Mesenchymal stem cell (in vitro differentiated cells and primary cell): ENCODE results near the gene AAK1.

Experiments
- DNase-seq: peaks from one replicate; pipeline ENCODE4 v3.0.0-alpha.2; 2013
- H2AFZ ChIP-seq: one replicate; pipeline ENCODE4 v1.6.1; 2013; ENCODE audit warnings: low read depth, mild to moderate bottlenecking, control low read depth, inconsistent platforms, low read length, moderate library complexity
- H2AK5ac ChIP-seq: 2 replicates; pipeline ENCODE4 v1.6.1; 2013; ENCODE audit warnings: low read length, moderate library complexity, mild to moderate bottlenecking, inconsistent platforms; ENCODE audit not compliant: severe bottlenecking
- H2BK120ac ChIP-seq: one replicate; pipeline ENCODE4 v1.6.1; 2013; ENCODE audit warnings: low read depth, mild to moderate bottlenecking, inconsistent platforms, low read length, moderate library complexity
- H2BK12ac ChIP-seq, 2 experiments: one replicate each; pipeline ENCODE4 v1.6.1; 2013; ENCODE audit warnings: inconsistent platforms in 2 of 2, low read length in 2 of 2, mild to moderate bottlenecking in 2 of 2, moderate library complexity in 2 of 2, control low read depth in 1 of 2
- H2BK15ac ChIP-seq: one replicate; pipeline ENCODE4 v1.6.1; 2013; ENCODE audit warnings: mild to moderate bottlenecking, low read depth, inconsistent platforms; ENCODE audit not compliant: poor library complexity, severe bottlenecking
- H2BK5ac ChIP-seq: 2 replicates; pipeline ENCODE4 v1.6.1; 2013; ENCODE audit warnings: low read depth, mild to moderate bottlenecking, low read length, control low read depth, inconsistent platforms; ENCODE audit not compliant: poor library complexity, severe bottlenecking
- H3K14ac ChIP-seq, 2 experiments: one replicate each; pipeline ENCODE4 v1.6.1; 2013; ENCODE audit warnings: inconsistent platforms in 2 of 2, low read length in 2 of 2, control low read depth in 1 of 2, mild to moderate bottlenecking in 1 of 2, moderate library complexity in 1 of 2
- H3K18ac ChIP-seq, 2 experiments: one replicate each; pipeline ENCODE4 v1.6.1; 2013; ENCODE audit warnings: inconsistent platforms in 2 of 2, low read length in 2 of 2, control low read depth in 1 of 2, low read depth in 1 of 2, mild to moderate bottlenecking in 1 of 2
- H3K23ac ChIP-seq, 2 experiments: one replicate each; pipeline ENCODE4 v1.6.1; 2013; ENCODE audit warnings: inconsistent platforms in 2 of 2, low read length in 2 of 2, mild to moderate bottlenecking in 2 of 2, moderate library complexity in 2 of 2, control low read depth in 1 of 2
- H3K27ac ChIP-seq: 2 replicates; pipeline ENCODE4 v1.5.1; 2013; ENCODE audit warnings: mild to moderate bottlenecking, moderate library complexity, low read length, control low read depth, inconsistent platforms; ENCODE audit not compliant: poor library complexity, severe bottlenecking
- H3K27me3 ChIP-seq, 2 experiments: 2 replicates each; pipeline versions ENCODE4 v1.6.1 to v1.7.0; 2013; ENCODE audit warnings: low read length in 2 of 2, mild to moderate bottlenecking in 2 of 2, moderate library complexity in 2 of 2, control low read depth in 1 of 2, inconsistent platforms in 1 of 2; ENCODE audit not compliant: control insufficient read depth in 1 of 2, insufficient read depth in 1 of 2
- H3K36me3 ChIP-seq, 2 experiments: 2 replicates each; pipeline versions ENCODE4 v1.6.1 to v1.7.0; 2013; ENCODE audit warnings: low read length in 2 of 2, control low read depth in 1 of 2, inconsistent platforms in 1 of 2, low read depth in 1 of 2, mild to moderate bottlenecking in 1 of 2; ENCODE audit not compliant: insufficient read depth in 2 of 2, control insufficient read depth in 1 of 2
- H3K4ac ChIP-seq, 2 experiments: one replicate each; pipeline ENCODE4 v1.6.1; 2013; ENCODE audit warnings: inconsistent platforms in 2 of 2, low read length in 2 of 2, mild to moderate bottlenecking in 2 of 2, moderate library complexity in 2 of 2, control low read depth in 1 of 2, low read depth in 1 of 2
- H3K4me1 ChIP-seq: 2 replicates; pipeline ENCODE4 v1.6.1; 2013; ENCODE audit warnings: low read depth, low read length, control low read depth; ENCODE audit not compliant: control insufficient read depth, insufficient read depth
- H3K4me2 ChIP-seq: 2 replicates; pipeline ENCODE4 v1.6.1; 2013; ENCODE audit warnings: low read length, mild to moderate bottlenecking, inconsistent platforms; ENCODE audit not compliant: poor library complexity, severe bottlenecking
- H3K4me3 ChIP-seq, 2 experiments: 2 replicates each; pipeline versions ENCODE4 v1.5.1 to v1.7.0; 2013; ENCODE audit warnings: low read length in 2 of 2, mild to moderate bottlenecking in 2 of 2, control low read depth in 1 of 2, low read depth in 1 of 2; ENCODE audit not compliant: insufficient read depth in 1 of 2
- H3K79me1 ChIP-seq: replicated peaks from 2 replicates; pipeline ENCODE4 v1.6.1; 2013; ENCODE audit warnings: mild to moderate bottlenecking, control low read depth, low read length, inconsistent platforms; ENCODE audit not compliant: poor library complexity, severe bottlenecking
- H3K9ac ChIP-seq: 2 replicates; pipeline ENCODE4 v1.7.0; 2013; ENCODE audit warnings: mild to moderate bottlenecking, low read length, moderate library complexity
- H3K9me3 ChIP-seq: 2 replicates; pipeline ENCODE4 v1.7.0; 2013; ENCODE audit warnings: mild to moderate bottlenecking, low read length; ENCODE audit not compliant: control insufficient read depth
- H4K8ac ChIP-seq: one replicate; pipeline ENCODE4 v1.6.1; 2013; ENCODE audit warnings: inconsistent platforms, mild to moderate bottlenecking, low read length, moderate library complexity
- H4K91ac ChIP-seq: one replicate; pipeline ENCODE4 v1.6.1; 2013; ENCODE audit warnings: mild to moderate bottlenecking, low read length, inconsistent platforms
- WGBS: methylation state at CpG from one replicate; pipeline ENCODE4 v1.1.7; 2013; ENCODE audit warnings: mixed read lengths; 5-methylcytosine and 5-hydroxymethylcytosine counted together

Gene AAK1

GRCh38 chr2:69546646-69547045, 96.9 kb downstream of the AAK1 start:
- Histone ChIP-seq H2BK15ac (no peak overlapping the region), H3K14ac (no peak overlapping the region), H4K91ac (no peak overlapping the region), H3K4ac (no peak overlapping the region), H3K27ac (no peak overlapping the region), H3K18ac (no peak overlapping the region), H3K79me1 (peaks cover 14% of the 10 kb centered on the region), H3K36me3 (peaks cover 2 to 34% of the 10 kb centered on the region in 2 experiments), H3K23ac (no peak overlapping the region), H3K9me3 (peaks cover 4% of the 10 kb centered on the region), H3K4me2 (no peak overlapping the region), H3K4me1 (no peaks in the 10 kb centered on the region), H4K8ac (no peak overlapping the region), H2BK12ac (no peak overlapping the region), H2AK5ac (no peak overlapping the region), H3K27me3 (no peaks in the 10 kb centered on the region), H2BK5ac (no peak overlapping the region), H2BK120ac (no peak overlapping the region), H3K9ac (no peak overlapping the region), H2AFZ (no peak overlapping the region), H3K4me3 (no peak overlapping the region)
- DNase-seq, result no peak
- 100% methylated on average over 1 of the region's 1 CpG for WGBS

GRCh38 chr2:69545477-69545932, 98.0 kb downstream of the AAK1 start:
- Histone ChIP-seq H3K9me3 (peaks cover 4% of the 10 kb centered on the region), H3K4me3 (no peak overlapping the region), H3K27ac (no peak overlapping the region), H2AK5ac (no peak overlapping the region), H3K27me3 (no peaks in the 10 kb centered on the region), H2BK15ac (no peak overlapping the region), H3K79me1 (peaks cover 13% of the 10 kb centered on the region), H3K14ac (no peak overlapping the region), H3K36me3 (peaks cover under 1 to 41% of the 10 kb centered on the region in 2 experiments), H3K4ac (no peak overlapping the region), H3K23ac (no peak overlapping the region), H3K4me1 (no peaks in the 10 kb centered on the region), H2AFZ (no peak overlapping the region), H4K91ac (no peak overlapping the region), H2BK120ac (no peak overlapping the region), H3K18ac (no peak overlapping the region), H4K8ac (no peak overlapping the region), H3K9ac (no peak overlapping the region), H3K4me2 (no peak overlapping the region), H2BK5ac (no peak overlapping the region), H2BK12ac (no peak overlapping the region)
- no peak for DNase-seq
- WGBS, result 95% methylated on average over 2 of the region's 2 CpGs

GRCh38 chr2:69544951-69545350, 98.6 kb downstream of the AAK1 start:
- H3K18ac ChIP-seq, result no peak overlapping the region
- H3K9me3 ChIP-seq, result peaks cover 4% of the 10 kb centered on the region
- no peak overlapping the region for H2BK12ac ChIP-seq
- peaks cover 12% of the 10 kb centered on the region for H3K79me1 ChIP-seq
- 86% methylated on average over 1 of the region's 1 CpG for WGBS
- no peak overlapping the region for H3K27ac ChIP-seq
- no peak overlapping the region for H3K4me3 ChIP-seq
- H2BK5ac ChIP-seq, result no peak overlapping the region
- H4K8ac ChIP-seq, result no peak overlapping the region
- no peak for DNase-seq
- H2BK120ac ChIP-seq, result no peak overlapping the region
- no peak overlapping the region for H2AFZ ChIP-seq
- H3K23ac ChIP-seq, result no peak overlapping the region
- no peak overlapping the region for H3K14ac ChIP-seq
- H4K91ac ChIP-seq, result no peak overlapping the region
- no peak overlapping the region for H3K4me2 ChIP-seq
- H3K36me3 ChIP-seq, result peaks cover 0 to 44% of the 10 kb centered on the region in 2 experiments
- no peak overlapping the region for H3K9ac ChIP-seq
- no peaks in the 10 kb centered on the region for H3K27me3 ChIP-seq
- H3K4ac ChIP-seq, result no peak overlapping the region
- no peaks in the 10 kb centered on the region for H3K4me1 ChIP-seq
- no peak overlapping the region for H2AK5ac ChIP-seq
- no peak overlapping the region for H2BK15ac ChIP-seq

GRCh38 chr2:69539549-69539908, 104.0 kb downstream of the AAK1 start:
- Histone ChIP-seq H2AFZ (no peak overlapping the region), H3K4ac (no peak overlapping the region), H3K14ac (no peak overlapping the region), H3K18ac (no peak overlapping the region), H2BK15ac (no peak overlapping the region), H2AK5ac (no peak overlapping the region), H3K79me1 (peaks cover 36% of the 10 kb centered on the region), H4K8ac (no peak overlapping the region), H4K91ac (no peak overlapping the region), H2BK5ac (no peak overlapping the region), H2BK12ac (no peak overlapping the region), H3K9ac (no peak overlapping the region), H3K4me2 (no peak overlapping the region), H3K4me1 (no peaks in the 10 kb centered on the region), H3K27me3 (no peaks in the 10 kb centered on the region), H3K9me3 (no peaks in the 10 kb centered on the region), H3K27ac (no peak overlapping the region), H2BK120ac (no peak overlapping the region), H3K36me3 (peaks cover 10 to 81% of the 10 kb centered on the region in 2 experiments), H3K4me3 (no peak overlapping the region), H3K23ac (no peak overlapping the region)
- no peak for DNase-seq
